ENCODE measurements around the gene TMIE. TPM values are rescaled to one million over a fixed set of nuclear protein-coding genes. Genes with fewer than 3 reads are reported as not detected.

The TMIE gene
- total RNA-seq, 2 donors from 2014 or later = not detected

DNA sequence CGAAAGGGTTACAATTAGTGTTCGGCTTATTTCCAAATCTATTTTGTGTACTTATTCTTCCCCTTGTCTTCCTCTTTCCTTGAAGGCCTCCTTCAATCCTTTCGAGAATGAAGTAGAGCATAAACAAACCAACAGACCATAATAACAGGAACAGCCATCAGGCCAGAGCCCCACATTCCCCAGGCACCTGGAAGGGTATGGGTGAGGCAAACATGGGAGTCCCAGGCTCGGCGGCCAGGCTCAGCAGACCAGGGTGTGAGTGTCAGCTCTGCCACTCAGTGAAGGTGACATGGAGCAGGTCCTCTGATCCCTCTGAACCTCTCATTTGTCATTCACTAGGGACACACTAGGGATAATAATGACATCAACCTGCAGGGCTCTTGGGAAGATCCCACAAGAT lies 21.5 kb upstream of the TMIE start:
- intact Hi-C loops (cut with DNase I) = no loop called here
- Histone ChIP-seq H3K9me3 (no peaks in the 10 kb centered on the region), H3K4me1 (no peaks in the 10 kb centered on the region), H3K36me3 (replicated peaks in 1 of 2; ENCODE audit: insufficient read depth in 1 of 2, low read depth in 2 of 2) (peaks cover 0 to 2% of the 10 kb centered on the region in 2 donors), H3K27me3 (no peaks in the 10 kb centered on the region), H3K4me3 (no peak overlapping the region), H3K27ac (no peak overlapping the region)
- 86 to 87% methylated on average over 5 of the region's 5 CpGs for WGBS, 2 donors
- no peak for TF ChIP-seq CTCF (IDR thresholded peaks at IDR 0.05)
- no peak for TF ChIP-seq POLR2A (IDR thresholded peaks at IDR 0.05)
- DNase-seq (no peak), ATAC-seq (no peak)

GRCh38 chr3:46680298-46680826 lies 20.8 kb upstream of the TMIE start:
- no peaks in the 10 kb centered on the region for H3K9me3 ChIP-seq
- no peaks in the 10 kb centered on the region for H3K4me1 ChIP-seq
- WGBS, 2 donors = 66 to 72% methylated on average over 8 to 9 of the region's 9 CpGs
- no peak for TF ChIP-seq POLR2A (IDR thresholded peaks at IDR 0.05)
- TF ChIP-seq CTCF (IDR thresholded peaks at IDR 0.05) = no peak
- ATAC-seq = no peak
- H3K27me3 ChIP-seq = no peaks in the 10 kb centered on the region
- intact Hi-C loops (cut with DNase I) = no loop called here
- no peak overlapping the region for H3K4me3 ChIP-seq
- no peak overlapping the region for H3K27ac ChIP-seq
- H3K36me3 ChIP-seq (replicated peaks in 1 of 2; ENCODE audit: insufficient read depth in 1 of 2, low read depth in 2 of 2) = peaks cover 0 to 3% of the 10 kb centered on the region in 2 donors
- no peak for DNase-seq

DNA sequence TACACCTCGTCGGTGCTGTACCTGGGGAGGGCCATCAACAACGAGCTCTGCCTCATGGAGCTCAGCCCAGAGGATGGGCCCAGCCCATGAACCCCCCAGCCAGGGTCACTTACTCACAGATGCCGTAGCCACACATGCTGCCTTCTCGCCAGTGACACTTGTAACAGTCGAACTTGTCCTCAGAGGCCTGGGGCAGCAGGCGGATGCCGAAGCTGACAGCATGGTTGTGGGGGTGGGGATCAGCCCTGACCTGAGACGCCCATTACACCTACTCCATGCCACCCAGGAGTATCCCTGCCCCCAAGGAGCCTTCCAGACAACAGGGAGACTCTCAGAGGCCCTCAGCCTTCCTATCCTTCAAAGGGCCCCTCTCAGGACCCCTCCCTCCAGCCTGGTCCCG lies 19.8 kb upstream of the TMIE start:
- DNase-seq (no peak), ATAC-seq (no peak)
- intact Hi-C loops (cut with DNase I) = no loop called here
- peaks cover 0 to 5% of the 10 kb centered on the region in 2 donors for H3K36me3 ChIP-seq (replicated peaks in 1 of 2; ENCODE audit: insufficient read depth in 1 of 2, low read depth in 2 of 2)
- H3K27ac ChIP-seq = no peak overlapping the region
- H3K4me1 ChIP-seq = no peaks in the 10 kb centered on the region
- 80 to 86% methylated on average over 2 to 10 of the region's 10 CpGs for WGBS, 2 donors
- H3K9me3 ChIP-seq = no peaks in the 10 kb centered on the region
- H3K4me3 ChIP-seq = no peak overlapping the region
- TF ChIP-seq POLR2A (IDR thresholded peaks at IDR 0.05) = no peak
- TF ChIP-seq CTCF (IDR thresholded peaks at IDR 0.05) = no peak
- no peaks in the 10 kb centered on the region for H3K27me3 ChIP-seq

- 76 to 90% methylated on average over 10 to 13 of the region's 13 CpGs for WGBS, 2 donors
- Histone ChIP-seq H3K4me3 (no peak overlapping the region), H3K9me3 (no peaks in the 10 kb centered on the region), H3K36me3 (replicated peaks in 1 of 2; ENCODE audit: insufficient read depth in 1 of 2, low read depth in 2 of 2) (peaks cover 0 to 5% of the 10 kb centered on the region in 2 donors), H3K4me1 (no peaks in the 10 kb centered on the region), H3K27me3 (no peaks in the 10 kb centered on the region), H3K27ac (no peak overlapping the region)
- TF ChIP-seq POLR2A (IDR thresholded peaks at IDR 0.05) (no peak), CTCF (IDR thresholded peaks at IDR 0.05) (no peak)
- DNase-seq = no peak
- no peak for ATAC-seq
- intact Hi-C loops (cut with DNase I) = no loop called here
These were observed 19.2 kb upstream of the TMIE start for GRCh38 chr3:46681856-46682540.

DNA sequence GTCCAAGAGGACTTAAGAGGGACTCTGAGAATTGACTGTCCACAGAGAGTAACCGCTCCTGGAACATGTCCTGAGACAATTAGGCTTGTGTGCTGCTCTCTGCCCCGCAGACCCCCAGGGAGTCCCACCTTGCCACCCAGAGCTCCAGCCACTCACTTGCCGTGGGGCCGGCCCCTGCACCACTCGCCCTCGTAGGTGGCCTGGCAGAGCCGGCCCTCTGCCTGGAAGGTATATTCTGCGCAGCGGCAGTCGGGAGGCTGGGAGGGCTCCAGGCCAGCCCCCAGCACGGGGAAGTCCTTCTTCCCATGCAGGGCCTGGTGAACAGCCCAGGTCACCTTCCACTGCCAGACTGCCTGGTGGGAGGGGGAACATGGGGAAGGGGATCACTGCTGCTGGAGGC lies 18.2 kb upstream of the TMIE start:
- peaks cover 0 to 5% of the 10 kb centered on the region in 2 donors for H3K36me3 ChIP-seq (replicated peaks in 1 of 2; ENCODE audit: insufficient read depth in 1 of 2, low read depth in 2 of 2)
- intact Hi-C loops (cut with DNase I) = no loop called here
- WGBS, 2 donors = 88 to 93% methylated on average over 3 to 9 of the region's 11 CpGs
- H3K4me1 ChIP-seq = no peaks in the 10 kb centered on the region
- no peak for TF ChIP-seq POLR2A (IDR thresholded peaks at IDR 0.05)
- no peak for TF ChIP-seq CTCF (IDR thresholded peaks at IDR 0.05)
- no peak overlapping the region for H3K4me3 ChIP-seq
- H3K9me3 ChIP-seq = no peaks in the 10 kb centered on the region
- ATAC-seq (no peak), DNase-seq (no peak)
- no peaks in the 10 kb centered on the region for H3K27me3 ChIP-seq
- no peak overlapping the region for H3K27ac ChIP-seq
